DND-41 (cell line): ENCODE measurements around the gene TBL1X.

Experiments
- ATAC-seq: fragments of 200-7000 bp; cut with Tn5 transposase; 3 replicates; pipeline ENCODE4 v1.9.1; 2021; ENCODE audit warnings: low read depth; ENCODE audit not compliant: insufficient read depth
- DNase-seq: peaks from one replicate; pipeline ENCODE4 v3.0.0-alpha.2; 2020
- H2AFZ ChIP-seq: 2 replicates; pipeline ENCODE4 v1.6.0; 2012; ENCODE audit warnings: low read depth, low read length
- H3K27ac ChIP-seq: 2 replicates; pipeline ENCODE4 v1.5.1; 2012; ENCODE audit warnings: low read length, inconsistent platforms
- H3K27me3 ChIP-seq: fragments of 200-600 bp; sonication (generic); 2 replicates; pipeline ENCODE4 v1.6.0; 2012; ENCODE audit warnings: low read length, mild to moderate bottlenecking, inconsistent platforms; ENCODE audit not compliant: insufficient read depth, poor library complexity
- H3K36me3 ChIP-seq: 2 replicates; pipeline ENCODE4 v1.5.1; 2012; ENCODE audit warnings: low read length, inconsistent platforms; ENCODE audit not compliant: insufficient read depth
- H3K4me1 ChIP-seq: 2 replicates; pipeline ENCODE4 v1.5.1; 2012; ENCODE audit warnings: mild to moderate bottlenecking, low read length; ENCODE audit not compliant: insufficient read depth
- H3K4me2 ChIP-seq: 2 replicates; pipeline ENCODE4 v1.6.0; 2012; ENCODE audit warnings: mild to moderate bottlenecking, moderate library complexity, low read length, inconsistent platforms; ENCODE audit not compliant: insufficient read depth
- H3K4me3 ChIP-seq, 2 experiments: fragments of 200-600 bp in 1 of 2; shearing (Covaris generic) in 1 of 2; 2 replicates each; pipeline ENCODE4 v1.5.1; 2012 to 2016; ENCODE audit warnings: inconsistent platforms in 2 of 2, low read length in 2 of 2, mild to moderate bottlenecking in 2 of 2, low read depth in 1 of 2, moderate library complexity in 1 of 2
- H3K79me2 ChIP-seq: 2 replicates; pipeline ENCODE4 v1.6.0; 2012; ENCODE audit warnings: low read length, inconsistent platforms; ENCODE audit not compliant: insufficient read depth
- H3K9ac ChIP-seq: 2 replicates; pipeline ENCODE4 v1.6.0; 2012; ENCODE audit warnings: low read depth, mild to moderate bottlenecking, inconsistent platforms, low read length, moderate library complexity
- H3K9me3 ChIP-seq: 2 replicates; pipeline ENCODE4 v1.5.1; 2012; ENCODE audit warnings: low read length, moderate library complexity, mild to moderate bottlenecking, inconsistent platforms; ENCODE audit not compliant: insufficient read depth, severe bottlenecking
- H4K20me1 ChIP-seq: 2 replicates; pipeline ENCODE4 v1.6.0; 2012; ENCODE audit warnings: low read length; ENCODE audit not compliant: insufficient read depth
- CTCF ChIP-seq: IDR thresholded peaks from 2 replicates; pipeline ENCODE4 v1.5.1; 2012; ENCODE audit warnings: borderline replicate concordance, low read length, moderate library complexity, mild to moderate bottlenecking; ENCODE audit not compliant: poor library complexity, severe bottlenecking; ENCODE audit errors: extremely low read depth
- EZH2 ChIP-seq: IDR thresholded peaks from 3 replicates; pipeline ENCODE4 v1.6.1; 2012; ENCODE audit warnings: borderline replicate concordance, low read depth, mild to moderate bottlenecking, moderate library complexity, low read length, inconsistent platforms; ENCODE audit not compliant: severe bottlenecking

Gene TBL1X

GRCh38 chrX:9708086-9708485, 243.2 kb downstream of the TBL1X start:
- TF ChIP-seq CTCF: no peak
- no peak for TF ChIP-seq EZH2
- 0 out of 2 replicates have a peak, but pooled peaks cover 2% of the 10 kb centered on the region for H4K20me1 ChIP-seq
- DNase-seq (no peak), ATAC-seq (no peak)
- H3K27ac ChIP-seq: no peak overlapping the region
- no peak overlapping the region for H3K9ac ChIP-seq
- peaks cover 8% of the 10 kb centered on the region for H3K4me1 ChIP-seq
- no peak overlapping the region for H3K4me3 ChIP-seq
- no peaks in the 10 kb centered on the region for H3K79me2 ChIP-seq
- H3K4me2 ChIP-seq: no peak overlapping the region
- peaks cover 16% of the 10 kb centered on the region for H3K36me3 ChIP-seq
- no peaks in the 10 kb centered on the region for H3K27me3 ChIP-seq
- no peaks in the 10 kb centered on the region for H3K9me3 ChIP-seq
- H2AFZ ChIP-seq: no peak overlapping the region

- H3K9me3 ChIP-seq: no peaks in the 10 kb centered on the region
- no peak overlapping the region for H3K4me2 ChIP-seq
- peaks cover 8% of the 10 kb centered on the region for H3K4me1 ChIP-seq
- no peak for TF ChIP-seq EZH2
- peak; percentile 83 for TF ChIP-seq CTCF
- peaks cover 16% of the 10 kb centered on the region for H3K36me3 ChIP-seq
- no peaks in the 10 kb centered on the region for H3K27me3 ChIP-seq
- ATAC-seq (peak; percentile 86), DNase-seq (peak; percentile 79)
- H4K20me1 ChIP-seq: 0 out of 2 replicates have a peak, but pooled peaks cover 2% of the 10 kb centered on the region
- no peak overlapping the region for H3K27ac ChIP-seq
- no peak overlapping the region for H3K9ac ChIP-seq
- H3K79me2 ChIP-seq: no peaks in the 10 kb centered on the region
- H3K4me3 ChIP-seq: no peak overlapping the region
- no peak overlapping the region for H2AFZ ChIP-seq
These were observed 244.2 kb downstream of the TBL1X start for GRCh38 chrX:9708923-9709553.

GRCh38 chrX:9710332-9710731, 245.5 kb downstream of the TBL1X start:
- no peak overlapping the region for H3K4me3 ChIP-seq
- no peak overlapping the region for H2AFZ ChIP-seq
- no peak overlapping the region for H3K4me2 ChIP-seq
- H3K27me3 ChIP-seq: no peaks in the 10 kb centered on the region
- peaks cover 8% of the 10 kb centered on the region for H3K4me1 ChIP-seq
- H3K27ac ChIP-seq: no peak overlapping the region
- H3K79me2 ChIP-seq: no peaks in the 10 kb centered on the region
- no peaks in the 10 kb centered on the region for H3K9me3 ChIP-seq
- no peak for ATAC-seq
- no peak overlapping the region for H3K9ac ChIP-seq
- DNase-seq: no peak
- TF ChIP-seq EZH2 (no peak), CTCF (no peak)
- peaks cover 22% of the 10 kb centered on the region for H3K36me3 ChIP-seq
- H4K20me1 ChIP-seq: 0 out of 2 replicates have a peak, but pooled peaks cover 2% of the 10 kb centered on the region
